Forelimb muscle (tissue), 1 donor: Measurements from ENCODE around the gene TMEM40. TPM values are rescaled to one million over a fixed set of nuclear protein-coding genes. Genes with fewer than 3 reads are reported as not detected.
"Not testable (repeated sequence)": the region's sequence is repeated elsewhere in the genome, so short reads cannot be mapped to it uniquely, and the experiment has no call there.

Source experiments
- DNase-seq: peaks from one replicate; pipeline ENCODE4 v3.0.0-alpha.2; 2013; ENCODE audit warnings: low read depth
- polyA plus RNA-seq: library from polyadenylated mRNA; unstranded; fragments of 120-200 nt; gene quantifications from one replicate; pipeline ENCODE4 v1.2.1, GENCODE V29; 2013; ENCODE audit not compliant: insufficient read length

The TMEM40 gene
- polyA plus RNA-seq, 1 donor = 30.9 TPM

GRCh38 chr3:12719541-12719940, 39.5 kb downstream of the TMEM40 start:
- no peak for DNase-seq

GRCh38 chr3:12716605-12717151, 42.4 kb downstream of the TMEM40 start:
- no peak for DNase-seq

GRCh38 chr3:12714278-12714677, 44.8 kb downstream of the TMEM40 start:
- no peak for DNase-seq

DNA sequence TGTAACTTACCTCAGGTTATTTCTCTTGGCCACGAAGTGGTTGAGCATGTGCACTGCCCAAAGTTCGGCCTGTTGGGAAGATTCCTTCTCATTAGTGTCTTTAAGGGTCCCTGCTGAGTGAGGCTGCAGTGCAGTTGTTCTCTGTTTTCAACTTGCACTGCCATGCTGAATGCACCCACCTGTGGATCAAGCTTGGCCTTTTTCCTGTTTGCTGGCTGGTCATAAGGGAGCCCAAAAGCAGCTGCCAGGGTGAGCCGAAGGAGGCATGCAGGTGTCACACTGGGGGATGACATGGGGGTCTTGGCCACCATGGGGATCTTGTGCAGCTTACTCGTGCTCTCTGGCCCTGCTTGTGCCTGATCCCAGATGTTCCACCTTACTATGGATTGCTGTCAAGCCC, 49.0 kb downstream of the TMEM40 start:
- no peak for DNase-seq

DNA sequence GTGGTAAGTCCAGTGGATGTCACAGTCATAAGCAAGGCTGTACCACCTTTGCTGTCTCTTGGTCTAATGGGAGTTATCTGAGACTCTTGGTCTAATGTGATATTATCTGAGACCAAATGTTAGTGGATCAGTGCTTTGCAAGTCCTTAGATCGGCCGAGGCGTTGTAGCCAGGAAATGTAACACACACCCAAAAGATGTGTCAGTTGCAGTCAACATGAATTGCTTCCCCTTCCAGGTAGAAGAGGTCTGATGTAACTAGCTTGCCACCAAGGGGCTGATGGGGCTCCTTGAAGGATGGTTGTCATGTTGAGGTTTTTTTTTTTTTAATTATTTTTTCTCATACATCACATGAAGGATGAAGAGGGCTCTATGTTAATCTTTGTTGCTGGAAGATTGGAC, 49.7 kb downstream of the TMEM40 start:
- no peak for DNase-seq

GRCh38 chr3:12708584-12709192, 50.4 kb downstream of the TMEM40 start:
- DNase-seq = no peak

- DNase-seq = no peak
Measured at GRCh38 chr3:12707449-12707848, 51.6 kb downstream of the TMEM40 start.

DNA sequence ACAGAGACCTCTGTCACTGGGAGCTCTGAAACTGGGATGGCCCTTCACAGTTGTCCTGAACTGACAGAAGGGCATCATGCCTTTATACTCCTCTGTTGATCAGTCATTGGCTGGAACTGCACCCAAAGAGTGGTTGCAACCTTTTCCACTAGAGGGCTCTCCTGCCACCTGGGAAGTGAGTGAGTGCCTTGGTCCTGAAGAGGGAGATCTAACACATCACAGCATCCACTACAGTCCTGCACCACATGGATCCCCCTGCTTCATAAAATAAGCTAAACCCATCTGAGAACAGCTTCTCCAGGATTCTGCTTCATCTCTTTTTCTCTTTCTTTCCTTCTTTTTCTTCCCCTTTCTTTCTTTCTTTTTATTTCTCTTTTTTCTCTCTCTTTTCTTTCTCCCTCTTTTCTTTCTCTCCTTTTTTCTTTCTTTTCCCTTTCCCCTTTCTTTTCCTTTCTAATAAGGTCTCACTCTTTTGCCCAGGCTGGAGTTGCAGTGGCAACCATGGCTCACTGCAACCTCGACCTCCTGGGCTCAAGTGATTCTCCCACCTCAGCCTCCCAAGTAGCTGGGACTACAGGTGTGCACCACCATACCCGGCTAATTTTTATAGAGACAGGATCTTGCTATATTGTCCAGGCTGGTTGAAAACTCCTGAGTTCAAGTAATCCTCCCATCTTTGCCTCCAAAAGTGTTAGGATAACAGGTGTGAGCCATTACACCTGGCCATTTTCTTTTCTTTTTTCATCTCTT, 52.4 kb downstream of the TMEM40 start:
- no peak for DNase-seq

DNA sequence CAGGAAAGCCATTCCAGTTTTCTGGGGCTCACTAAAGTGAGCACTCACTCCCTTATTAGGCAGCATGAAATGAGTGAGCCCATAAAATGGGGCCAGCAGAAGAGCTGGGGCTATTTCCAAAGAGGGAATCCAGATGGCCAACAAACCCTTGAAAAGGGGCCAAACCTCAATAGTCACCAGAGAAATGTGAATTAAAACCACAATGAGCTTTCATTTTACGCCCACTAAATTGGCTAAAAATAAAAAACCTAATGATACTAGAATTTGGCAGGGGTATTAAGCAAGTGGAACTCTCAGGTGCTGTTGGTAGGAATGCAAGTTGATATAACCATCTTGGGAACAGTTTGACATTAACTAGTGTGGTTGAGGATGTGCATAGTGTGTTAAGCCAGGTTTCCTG, 53.1 kb downstream of the TMEM40 start:
- DNase-seq = no peak

DNA sequence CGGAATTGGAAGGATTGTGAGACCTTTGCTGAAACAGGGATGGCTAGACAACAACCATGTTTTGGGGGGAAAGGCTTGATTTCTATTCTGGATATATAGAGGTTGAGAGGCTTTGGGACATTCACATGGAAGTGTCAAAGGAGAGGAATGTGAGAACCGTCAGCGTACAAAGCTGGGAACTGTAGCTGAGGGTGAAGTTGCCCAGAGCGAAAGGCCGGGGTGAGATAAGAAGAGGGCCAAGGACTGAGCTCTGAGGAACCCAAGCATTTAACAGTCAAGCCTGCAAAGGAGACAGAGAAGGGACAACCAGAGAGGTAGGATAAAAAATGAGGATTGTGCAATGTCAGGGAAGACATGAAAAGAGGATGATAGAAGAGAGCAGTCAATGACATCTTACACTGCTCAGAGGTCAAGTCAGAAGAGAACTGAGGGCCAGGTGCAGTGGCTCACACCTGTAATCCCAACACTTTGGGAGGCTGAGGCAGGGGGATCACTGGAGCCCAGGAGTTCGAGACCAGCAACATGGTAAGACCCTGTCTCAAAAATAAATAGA, 53.6 kb downstream of the TMEM40 start:
- DNase-seq = no peak

DNA sequence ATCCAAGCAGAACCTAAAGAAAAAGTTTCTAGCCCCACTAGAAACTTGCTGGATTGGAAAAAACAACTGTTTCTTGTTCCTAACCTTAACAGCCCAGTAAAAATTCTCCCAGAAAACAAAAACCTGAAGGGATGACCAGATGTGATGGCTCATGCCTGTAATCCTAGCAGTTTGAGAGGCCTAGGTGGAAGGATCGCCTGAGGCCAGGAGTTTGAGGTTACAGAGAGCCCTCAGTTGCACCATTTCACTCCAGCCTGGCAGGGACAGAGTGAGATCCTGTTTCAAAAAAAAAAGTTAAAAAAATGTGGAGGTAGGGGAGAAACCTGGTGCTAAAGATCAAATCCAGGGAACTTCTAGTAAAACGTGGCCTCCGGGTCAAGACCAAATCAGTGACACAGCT, 56.6 kb downstream of the TMEM40 start:
- DNase-seq = no peak

DNA sequence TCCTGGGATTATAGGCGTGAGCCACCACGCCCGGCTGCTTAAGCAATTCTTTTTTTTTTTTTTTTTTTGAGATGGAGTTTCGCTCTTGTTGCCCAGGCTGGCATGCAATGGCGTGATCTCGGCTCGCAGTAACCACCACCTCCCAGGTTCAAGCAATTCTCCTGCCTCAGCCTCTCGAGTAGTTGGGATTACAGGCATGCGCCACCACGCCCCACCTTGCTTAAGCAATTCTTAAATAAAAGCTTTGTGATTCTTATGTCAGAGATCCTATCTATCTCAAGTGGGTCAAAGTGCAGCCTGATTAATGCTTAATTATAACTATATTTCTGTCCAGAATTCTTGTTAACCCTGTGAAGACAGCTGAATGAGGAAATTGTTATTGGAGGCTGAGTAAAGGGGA, 57.5 kb downstream of the TMEM40 start:
- not testable (repeated sequence) for DNase-seq

DNA sequence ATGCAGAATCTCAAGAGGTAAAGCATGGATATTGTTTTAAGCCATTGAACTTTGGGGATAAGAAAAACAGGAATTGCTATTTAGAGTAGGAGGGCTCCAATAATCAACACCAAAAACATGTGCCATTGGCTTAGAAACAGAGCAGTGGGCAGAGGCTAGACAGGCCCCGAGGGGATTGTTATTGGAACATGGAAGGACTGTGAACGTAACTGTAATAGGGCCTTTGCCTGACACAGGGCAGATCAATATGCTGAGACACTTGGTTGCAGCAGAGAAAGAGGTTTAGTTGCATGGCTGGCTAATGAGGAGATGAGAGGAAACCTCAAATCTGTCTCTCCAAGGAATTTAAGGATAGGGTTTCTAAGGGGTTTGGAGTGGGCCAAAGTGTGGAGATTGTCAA, 58.3 kb downstream of the TMEM40 start:
- no peak for DNase-seq

GRCh38 chr3:12695916-12696315, 63.1 kb downstream of the TMEM40 start:
- DNase-seq = no peak

- no peak for DNase-seq
Measured at GRCh38 chr3:12695112-12695511, 63.9 kb downstream of the TMEM40 start.

- DNase-seq = no peak
Measured at GRCh38 chr3:12692444-12692843, 66.6 kb downstream of the TMEM40 start.

DNA sequence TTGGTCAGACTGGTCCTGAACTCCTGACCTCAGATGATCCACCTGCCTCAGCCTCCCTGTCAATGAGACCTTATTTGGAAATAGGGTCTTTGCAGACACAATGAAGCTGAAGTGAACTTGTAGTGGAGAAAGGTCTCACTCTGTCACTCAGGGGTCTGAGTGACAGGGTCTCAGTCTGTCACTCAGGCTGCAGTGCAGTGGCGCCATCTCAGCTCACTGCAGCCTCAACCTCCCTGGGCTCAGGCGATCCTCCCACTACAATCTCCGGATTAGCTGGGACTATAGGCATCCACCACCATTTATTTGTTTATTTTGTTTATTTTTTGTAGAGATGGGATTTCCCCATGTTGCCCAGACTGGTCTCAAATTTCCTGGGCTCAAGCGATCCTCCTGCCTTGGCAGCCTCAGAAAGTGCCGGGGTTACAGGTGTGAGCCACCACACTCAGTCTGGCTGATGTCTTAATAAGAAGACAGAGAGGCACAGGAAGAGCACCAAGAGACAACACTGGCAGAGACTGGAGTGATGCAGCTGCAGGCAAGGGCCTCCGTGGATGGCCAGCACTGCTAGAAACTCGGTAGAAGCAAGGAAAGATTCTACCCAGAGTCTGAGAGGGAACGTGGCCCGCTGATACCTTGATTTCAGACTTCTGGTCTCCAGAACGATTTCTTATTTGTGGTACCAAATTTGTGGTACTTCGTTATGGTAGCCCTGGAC, 68.9 kb downstream of the TMEM40 start:
- no peak for DNase-seq

DNA sequence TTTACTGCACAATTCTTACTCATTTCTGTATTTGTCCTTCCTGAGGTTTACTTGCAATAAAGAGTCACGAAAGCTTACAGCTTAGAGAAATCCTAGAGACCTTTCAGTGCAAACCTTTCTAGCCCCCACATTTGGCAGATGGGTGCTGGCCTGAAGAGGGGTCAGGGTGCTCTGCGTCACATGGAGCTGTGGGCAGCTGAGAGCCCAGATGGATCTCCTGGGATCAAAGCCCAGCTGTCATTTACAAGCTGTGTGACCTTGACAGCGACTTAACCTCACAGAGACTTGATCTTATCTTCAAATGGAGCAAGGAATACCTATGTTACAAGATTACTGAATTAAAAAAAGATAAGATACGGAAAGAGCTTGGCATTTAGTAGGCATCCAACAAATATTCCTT, 71.1 kb downstream of the TMEM40 start:
- DNase-seq = no peak

- DNase-seq = no peak
Measured at GRCh38 chr3:12686096-12686495, 73.0 kb downstream of the TMEM40 start.
